HepG2 (cell line): ENCODE data around the gene C12orf60. TPM values are rescaled to one million over a fixed set of nuclear protein-coding genes. Genes with fewer than 3 reads are reported as not detected.
A peak's percentile ranks its signal among the peaks of the same experiment; 100 is the strongest.

Source experiments
- BRCA1 ChIP-seq: sonication (generic); formaldehyde crosslinking; IDR thresholded peaks from 2 replicates; pipeline ENCODE4 v1.4.0; 2020; ENCODE audit warnings: missing genetic modification reagents
- DRAP1 ChIP-seq: IDR thresholded peaks from 2 replicates; pipeline ENCODE4 v1.6.1; 2016; ENCODE audit warnings: missing genetic modification reagents, missing compliant biosample characterization
- EEA1 ChIP-seq: sonication (generic); formaldehyde crosslinking; IDR thresholded peaks from 2 replicates; pipeline ENCODE4 v1.5.1; 2020; ENCODE audit warnings: mild to moderate bottlenecking, missing genetic modification reagents, borderline replicate concordance
- EHMT2 ChIP-seq: fragments of 200-600 bp; sonication (generic); IDR thresholded peaks from 2 replicates; pipeline ENCODE4 v1.7.0; 2017; ENCODE audit warnings: antibody characterized with exemption, low read depth, low read length, borderline replicate concordance
- ELF3 ChIP-seq: IDR thresholded peaks from 2 replicates; pipeline ENCODE4 v1.6.1; 2016; ENCODE audit warnings: missing genetic modification reagents, missing compliant biosample characterization
- GTF3A ChIP-seq: sonication (generic); formaldehyde crosslinking; conservative IDR thresholded peaks from 2 replicates; pipeline ENCODE4 v1.4.0; 2020; ENCODE audit warnings: mild to moderate bottlenecking, missing genetic modification reagents
- KDM5A ChIP-seq: fragments of 200-600 bp; sonication (generic); IDR thresholded peaks from 2 replicates; pipeline ENCODE4 v1.7.0; 2018; ENCODE audit warnings: antibody characterized with exemption, mild to moderate bottlenecking, low read length, borderline replicate concordance
- KLF11 ChIP-seq: IDR thresholded peaks from 2 replicates; pipeline ENCODE4 v1.6.1; 2016; ENCODE audit warnings: missing compliant biosample characterization
- MXD1 ChIP-seq: sonication (generic); formaldehyde crosslinking; IDR thresholded peaks from 2 replicates; pipeline ENCODE4 v1.4.0; 2020; ENCODE audit warnings: mild to moderate bottlenecking, missing genetic modification reagents
- NAIF1 ChIP-seq: sonication (generic); formaldehyde crosslinking; IDR thresholded peaks from 2 replicates; pipeline ENCODE4 v1.5.0; 2020; ENCODE audit warnings: mild to moderate bottlenecking, missing genetic modification reagents, borderline replicate concordance
- NR2F1 ChIP-seq, 2 experiments: fragments of 450-650 bp in 1 of 2; formaldehyde crosslinking in 1 of 2; IDR thresholded peaks; 2 replicates each; pipeline versions ENCODE4 v1.5.0 to v1.6.1; 2016 to 2020; ENCODE audit warnings: mild to moderate bottlenecking in 1 of 2, missing compliant biosample characterization in 1 of 2, missing genetic modification reagents in 1 of 2, moderate library complexity in 1 of 2
- SATB2 ChIP-seq: sonication (generic); formaldehyde crosslinking; IDR thresholded peaks from 2 replicates; pipeline ENCODE4 v1.5.0; 2020; ENCODE audit warnings: missing genetic modification reagents
- SMAD1 ChIP-seq: sonication (generic); formaldehyde crosslinking; IDR thresholded peaks from 2 replicates; pipeline ENCODE4 v1.4.0; 2020; ENCODE audit warnings: missing genetic modification reagents, low read depth, mild to moderate bottlenecking, borderline replicate concordance
- SOX13 ChIP-seq, 3 experiments: fragments of 450-650 bp in 1 of 3; sonication (generic) in 1 of 3; formaldehyde crosslinking in 1 of 3; IDR thresholded peaks in 2 of 3; conservative IDR thresholded peaks in 1 of 3; 2 replicates each; pipeline versions ENCODE4 v1.5.0 to v1.6.1; 2016 to 2020; ENCODE audit warnings: antibody characterized with exemption in 1 of 3, mild to moderate bottlenecking in 1 of 3, missing compliant biosample characterization in 1 of 3, missing genetic modification reagents in 1 of 3, moderate library complexity in 1 of 3
- TP53 ChIP-seq: sonication (generic); formaldehyde crosslinking; conservative IDR thresholded peaks from 2 replicates; pipeline ENCODE4 v1.4.0; 2020; ENCODE audit warnings: missing genetic modification reagents
- ZBTB20 ChIP-seq: sonication (generic); formaldehyde crosslinking; IDR thresholded peaks from 2 replicates; pipeline ENCODE4 v1.8.1; 2023; ENCODE audit warnings: missing genetic modification reagents, low read depth, mild to moderate bottlenecking, borderline replicate concordance
- ZBTB4 ChIP-seq: sonication (generic); formaldehyde crosslinking; IDR thresholded peaks from 2 replicates; pipeline ENCODE4 v1.4.0; 2020; ENCODE audit warnings: missing genetic modification reagents, mild to moderate bottlenecking, borderline replicate concordance
- ZBTB49 ChIP-seq: sonication (generic); formaldehyde crosslinking; IDR thresholded peaks from 2 replicates; pipeline ENCODE4 v1.4.0; 2020; ENCODE audit warnings: missing genetic modification reagents, borderline replicate concordance
- polyA plus RNA-seq, 8 experiments: library from polyadenylated mRNA; depleted of rRNA in 3 of 8; stranded (reverse) in 7 of 8; unstranded in 1 of 8; fragments of >200 nt; fragmentation: Illumina TruSeq in 4 of 8; extraction: Trizol in 4 of 8; gene quantifications; 2 replicates each; pipeline versions ENCODE4 v1.2.1 to v1.2.3, GENCODE V29; 2011 to 2016; ENCODE audit warnings: low read depth in 4 of 8, missing spikeins in 1 of 8, mixed read lengths in 1 of 8; ENCODE audit not compliant: insufficient read depth in 1 of 8
- total RNA-seq, 5 experiments: library from RNA; depleted of rRNA; stranded (reverse); fragments of >200 nt; fragmentation: Illumina TruSeq; extraction: Trizol; gene quantifications; 2 replicates each; pipeline ENCODE4 v1.2.3, GENCODE V29; 2016; ENCODE audit warnings: low read depth in 1 of 5

The C12orf60 gene
- total and polyA plus RNA-seq, 2 of the 13 experiments (the other 11 are each of a cell fraction or from before 2014, with no cell fraction given), result 0.55 to 1.4 TPM

DNA sequence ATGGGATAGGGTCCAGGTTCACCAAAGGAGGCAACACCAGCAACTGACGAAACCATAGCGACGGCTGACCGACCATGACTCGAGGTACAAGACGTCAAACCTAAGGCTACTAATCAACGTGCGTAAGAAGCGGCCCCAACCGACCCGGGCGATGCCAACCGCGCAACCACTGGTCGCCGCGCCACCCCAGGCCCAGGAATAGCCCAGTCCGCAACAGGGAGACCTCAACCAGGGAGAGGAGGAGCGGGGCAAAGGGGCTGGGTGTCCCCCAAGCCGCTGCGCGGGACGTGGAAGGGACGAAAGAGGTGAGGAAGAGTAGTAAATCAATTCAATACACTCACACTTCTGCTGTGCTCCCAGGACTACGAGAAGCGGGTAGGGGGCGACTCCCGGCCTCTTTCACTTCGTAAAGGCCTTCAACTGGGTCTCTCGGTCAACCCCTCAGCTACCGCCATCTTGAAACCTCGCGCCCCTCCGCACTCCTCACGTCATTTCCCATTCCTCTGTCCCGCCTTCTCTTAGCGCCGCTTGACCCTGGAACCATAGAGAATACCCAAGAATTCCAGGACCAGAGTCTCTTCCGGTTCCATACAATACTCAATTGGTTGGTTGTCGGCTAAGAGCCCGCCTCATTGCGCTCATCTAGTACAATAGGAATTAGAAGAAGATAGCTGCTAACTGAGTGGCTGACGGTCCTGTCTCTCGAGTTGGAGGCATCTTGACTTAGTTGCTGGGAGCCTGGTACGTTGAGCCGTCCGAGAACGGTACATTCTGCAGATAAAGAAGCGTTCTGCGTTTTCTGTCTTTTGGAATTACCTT lies at the start of gene C12orf60, which contains the start of gene WBP11 (continued):
- TF ChIP-seq ZBTB49 (no peak), NR2F1 (CRISPR knock-in tag; IDR thresholded peaks at IDR 0.05) (no peak), EHMT2 (no peak; the same call in 1 of the 2 replicates), EEA1 (CRISPR knock-in tag) (no peak), ELF3 (CRISPR knock-in tag) (peak; percentile 74), GTF3A (CRISPR knock-in tag) (no peak), ZBTB4 (no peak), BRCA1 (CRISPR knock-in tag) (no peak), SOX13 (IDR thresholded peaks at IDR 0.05) (no peak), SOX13 (CRISPR knock-in tag; conservative IDR thresholded peaks at IDR 0.05 in 1 of 2, IDR thresholded peaks at IDR 0.05 in 1 of 2) (0 out of 4 replicates have a peak, but pooled peaks of 1 of the 2 experiments have one; percentile 11), SMAD1 (CRISPR knock-in tag) (0 out of 2 replicates have a peak, but pooled peaks have one; percentile 47), NAIF1 (CRISPR knock-in tag) (no peak), MXD1 (0 out of 2 replicates have a peak, but pooled peaks have one; percentile 21), TP53 (CRISPR knock-in tag) (no peak), SATB2 (no peak), DRAP1 (CRISPR knock-in tag) (peak; percentile 93), KLF11 (CRISPR knock-in tag) (peak; percentile 18; the same call in 1 of the 2 replicates), KDM5A (peak; percentile 78; the same call in 1 of the 2 replicates), ZBTB20 (CRISPR knock-in tag) (no peak)
